ENCODE data around the gene ZCCHC7.

DNA sequence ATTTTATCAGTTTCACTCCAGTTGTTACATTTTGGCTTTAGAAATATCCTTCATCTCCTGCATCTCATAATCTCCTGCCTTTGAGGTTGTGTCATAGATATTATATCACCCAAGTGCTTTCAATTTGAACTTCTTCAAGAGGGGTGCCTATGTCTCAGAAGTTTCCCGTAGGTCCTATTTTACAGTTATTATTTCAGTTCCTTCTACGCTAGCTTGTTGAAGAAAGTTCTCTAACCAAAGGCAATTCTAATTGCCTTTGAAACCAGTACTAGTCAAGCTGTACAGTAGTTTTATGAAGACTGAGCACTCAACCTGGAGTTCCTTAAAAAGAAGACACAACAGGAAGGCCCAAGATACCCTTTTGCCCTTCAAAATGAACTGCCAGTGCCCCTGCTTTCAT is 116.4 kb downstream of the ZCCHC7 start:
- TF ChIP-seq, protein P1, sequence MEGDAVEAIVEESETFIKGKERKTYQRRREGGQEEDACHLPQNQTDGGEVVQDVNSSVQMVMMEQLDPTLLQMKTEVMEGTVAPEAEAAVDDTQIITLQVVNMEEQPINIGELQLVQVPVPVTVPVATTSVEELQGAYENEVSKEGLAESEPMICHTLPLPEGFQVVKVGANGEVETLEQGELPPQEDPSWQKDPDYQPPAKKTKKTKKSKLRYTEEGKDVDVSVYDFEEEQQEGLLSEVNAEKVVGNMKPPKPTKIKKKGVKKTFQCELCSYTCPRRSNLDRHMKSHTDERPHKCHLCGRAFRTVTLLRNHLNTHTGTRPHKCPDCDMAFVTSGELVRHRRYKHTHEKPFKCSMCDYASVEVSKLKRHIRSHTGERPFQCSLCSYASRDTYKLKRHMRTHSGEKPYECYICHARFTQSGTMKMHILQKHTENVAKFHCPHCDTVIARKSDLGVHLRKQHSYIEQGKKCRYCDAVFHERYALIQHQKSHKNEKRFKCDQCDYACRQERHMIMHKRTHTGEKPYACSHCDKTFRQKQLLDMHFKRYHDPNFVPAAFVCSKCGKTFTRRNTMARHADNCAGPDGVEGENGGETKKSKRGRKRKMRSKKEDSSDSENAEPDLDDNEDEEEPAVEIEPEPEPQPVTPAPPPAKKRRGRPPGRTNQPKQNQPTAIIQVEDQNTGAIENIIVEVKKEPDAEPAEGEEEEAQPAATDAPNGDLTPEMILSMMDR (IDR thresholded peaks at IDR 0.05; ENCODE audit: insufficient read depth, low read depth, low read length) = no peak
- no peak for TF ChIP-seq EZH2 (IDR thresholded peaks at IDR 0.05; ENCODE audit: insufficient read depth, low read length)

All from astrocyte (in vitro differentiated cells and primary cell).